MCF 10A (cell line): ENCODE results near the gene TKT. TPM values are rescaled to one million over a fixed set of nuclear protein-coding genes. Genes with fewer than 3 reads are reported as not detected.

Source experiments
- BruUV-seq: library from RNA; stranded (reverse); fragments of 400-500 nt; replicated peaks from 2 replicates; lab custom pipeline; 2021; lab: Mats Ljungman, UMichigan
- CTCF ChIA-PET: fragments of 300-600 bp; sonication (Branson Sonifier 250); formaldehyde crosslinking; extraction: SDS; loops from one replicate; lab custom pipeline; 2021; ENCODE audit warnings: antibody characterized with exemption, inconsistent platforms; lab: Yijun Ruan, JAX
- POLR2A ChIA-PET: fragments of 300-600, 350-650 bp; sonication (Branson Sonifier 250); formaldehyde crosslinking; extraction: SDS; loops from one replicate; lab custom pipeline; 2020; ENCODE audit warnings: antibody characterized with exemption, inconsistent platforms; lab: Yijun Ruan, JAX
- DNase-seq: peaks from one replicate; pipeline ENCODE4 v3.0.0-alpha.2; 2018; ENCODE audit not compliant: unreplicated experiment
- H3K27ac Mint-ChIP-seq: one replicate; pipeline ENCODE4 v1.8.0; 2022; ENCODE audit warnings: mild to moderate bottlenecking, low read depth, mixed read lengths; ENCODE audit not compliant: unreplicated experiment
- H3K27me3 Mint-ChIP-seq: one replicate; pipeline ENCODE4 v1.8.0; 2022; ENCODE audit warnings: mixed read lengths; ENCODE audit not compliant: insufficient read depth, unreplicated experiment
- H3K36me3 Mint-ChIP-seq: one replicate; pipeline ENCODE4 v1.8.0; 2022; ENCODE audit warnings: mild to moderate bottlenecking, moderate library complexity, mixed read lengths; ENCODE audit not compliant: insufficient read depth, unreplicated experiment
- H3K4me1 Mint-ChIP-seq: one replicate; pipeline ENCODE4 v1.8.0; 2022; ENCODE audit warnings: mixed read lengths; ENCODE audit not compliant: insufficient read depth, unreplicated experiment
- H3K4me3 Mint-ChIP-seq: one replicate; pipeline ENCODE4 v1.8.0; 2022; ENCODE audit warnings: mild to moderate bottlenecking, moderate library complexity, mixed read lengths; ENCODE audit not compliant: unreplicated experiment
- H3K9me3 Mint-ChIP-seq: one replicate; pipeline ENCODE4 v1.8.0; 2022; ENCODE audit warnings: mixed read lengths; ENCODE audit not compliant: unreplicated experiment
- CTCF ChIP-seq: fragments of 200-600 bp; IDR thresholded peaks from one replicate; pipeline ENCODE4 v1.8.0; 2022; ENCODE audit warnings: antibody characterized with exemption, mild to moderate bottlenecking; ENCODE audit not compliant: unreplicated experiment
- intact Hi-C: fragments of 100-400 bp; cut with micrococcal nuclease; formaldehyde crosslinking; loops from 2 replicates; pipeline ENCODE4 v1.14.1; 2022
- total RNA-seq: library from RNA; stranded (reverse); gene quantifications from 2 replicates; pipeline ENCODE4 v1.2.3, GENCODE V29; 2022

The TKT gene
- total RNA-seq, 1 experiment from 2014 or later = 326 TPM

- CTCF ChIA-PET = interaction anchor here (0.8 to 4.0 kb wide), 4 partner anchors 15 to 126 kb away, joined by 3 to 30 read pairs (median 5); no protein-coding TSS in a partner anchor
- TF ChIP-seq CTCF = no peak
- Mint-ChIP-seq H3K27me3 (no peaks in the 10 kb centered on the region), H3K27ac (peak overlapping the region; percentile 31), H3K4me3 (no peak overlapping the region), H3K9me3 (no peaks in the 10 kb centered on the region), H3K4me1 (no peaks in the 10 kb centered on the region), H3K36me3 (peaks cover 44% of the 10 kb centered on the region)
- DNase-seq = no peak
- TSS peak; percentile 16 for BruUV-seq
- POLR2A ChIA-PET = interaction anchor here (1.0 to 1.1 kb wide), 3 partner anchors 11 to 32 kb away, joined by 3 read pairs; no protein-coding TSS in a partner anchor
- intact Hi-C loops = no loop called here
Measured at GRCh38 chr3:53222183-53222901, 33.5 kb downstream of the TKT start.

- no peaks in the 10 kb centered on the region for H3K4me1 Mint-ChIP-seq
- BruUV-seq = no TSS peak
- H3K27ac Mint-ChIP-seq = peak overlapping the region; percentile 31
- H3K9me3 Mint-ChIP-seq = no peaks in the 10 kb centered on the region
- no peak overlapping the region for H3K4me3 Mint-ChIP-seq
- intact Hi-C loops = no loop called here
- H3K36me3 Mint-ChIP-seq = peaks cover 38% of the 10 kb centered on the region
- H3K27me3 Mint-ChIP-seq = no peaks in the 10 kb centered on the region
- DNase-seq = no peak
- TF ChIP-seq CTCF = no peak
- CTCF ChIA-PET = interaction anchor here (0.6 to 4.0 kb wide), 6 partner anchors 10 to 544 kb away, joined by 3 to 30 read pairs (median 10); no protein-coding TSS in a partner anchor
- POLR2A ChIA-PET = interaction anchor here (0.6 to 1.1 kb wide), 4 partner anchors 12 to 52 kb away, joined by 3 to 4 read pairs (median 3); no protein-coding TSS in a partner anchor
Measured at GRCh38 chr3:53221827-53222182, 34.0 kb downstream of the TKT start.

GRCh38 chr3:53221345-53221744 lies 34.5 kb downstream of the TKT start:
- Mint-ChIP-seq H3K27me3 (no peaks in the 10 kb centered on the region), H3K4me1 (no peaks in the 10 kb centered on the region), H3K4me3 (no peak overlapping the region), H3K27ac (peak overlapping the region; percentile 31), H3K9me3 (no peaks in the 10 kb centered on the region), H3K36me3 (peaks cover 34% of the 10 kb centered on the region)
- POLR2A ChIA-PET = interaction anchor here (0.6 to 1.1 kb wide), 4 partner anchors 12 to 52 kb away, joined by 3 to 4 read pairs (median 3); no protein-coding TSS in a partner anchor
- no peak for TF ChIP-seq CTCF
- CTCF ChIA-PET = interaction anchor here (0.6 to 4.0 kb wide), 10 partner anchors 8 to 544 kb away, joined by 3 to 30 read pairs (median 7); partner anchors contain the start of gene TKT
- no peak for DNase-seq
- BruUV-seq = no TSS peak
- intact Hi-C loops = no loop called here

- CTCF ChIA-PET = interaction anchor here (0.6 to 4.0 kb wide), 36 partner anchors 9 to 1399 kb away, joined by 3 to 30 read pairs (median 4); partner anchors contain the start of gene TKT
- Mint-ChIP-seq H3K27ac (peak overlapping the region; percentile 32), H3K9me3 (no peaks in the 10 kb centered on the region), H3K4me3 (no peak overlapping the region), H3K27me3 (no peaks in the 10 kb centered on the region), H3K36me3 (peaks cover 20% of the 10 kb centered on the region), H3K4me1 (no peaks in the 10 kb centered on the region)
- DNase-seq = peak; percentile 84
- peak; percentile 88 for TF ChIP-seq CTCF
- BruUV-seq = no TSS peak
- POLR2A ChIA-PET = interaction anchor here (0.6 to 1.6 kb wide), 6 partner anchors 14 to 130 kb away, joined by 3 to 5 read pairs (median 3); partner anchors contain the start of gene RFT1
- intact Hi-C loops = loop anchor here (1.0 kb wide), 2 partner anchors 50 to 79 kb away; no protein-coding TSS in a partner anchor
Measured at GRCh38 chr3:53219895-53220483, 35.8 kb downstream of the TKT start.
